ENCODE measurements around the gene BRI3. TPM values are rescaled to one million over a fixed set of nuclear protein-coding genes. Genes with fewer than 3 reads are reported as not detected.

The BRI3 gene
- total and polyA plus RNA-seq, 10 of the 15 experiments (the other 5 are each of a cell fraction or from before 2014, with no cell fraction given), result 4.5 to 56.3 (median 21.5) TPM

- peaks cover 3% of the 10 kb centered on the region for H3K4me1 ChIP-seq (ENCODE audit: control insufficient read depth, insufficient read depth, low read length)
- RAD21 ChIA-PET (ENCODE audit: unreplicated experiment), result no interaction called here
- 90% methylated on average over 11 of the region's 14 CpGs for WGBS (ENCODE audit: insufficient coverage, insufficient replicate concordance, low lambda C conversion rate, missing lambda C conversion rate)
- in situ Hi-C loops (cut with MboI), result no loop called here
- no peak overlapping the region for H2AFZ ChIP-seq (ENCODE audit: control insufficient read depth, low read depth, low read length)
- no peak overlapping the region for H3K27ac ChIP-seq (ENCODE audit: control insufficient read depth, insufficient read depth)
- no peak overlapping the region for H3K9ac ChIP-seq (ENCODE audit: control insufficient read depth, insufficient read depth, low read length)
- FAIRE-seq, result no peak
- peaks cover 2% of the 10 kb centered on the region; the same call in 1 of the 2 replicates for H3K79me2 ChIP-seq (ENCODE audit: control insufficient read depth, insufficient read depth, low read length)
- H3K9me3 ChIP-seq (replicated peaks; ENCODE audit: control insufficient read depth, insufficient read depth, low read length), result no peaks in the 10 kb centered on the region
- no TSS peak for BruUV-seq (replicated peaks)
- CTCF ChIA-PET, result interaction anchor here (2.8 kb wide), 1 partner anchor 114 kb away, joined by 10 read pairs; the partner anchor contains the start of gene BAIAP2L1
- peak; percentile 13; the same call in 2 of the 3 replicates for ATAC-seq
- TF ChIP-seq USF2 (IDR thresholded peaks at IDR 0.05; ENCODE audit: borderline replicate concordance, low read depth, low read length), result no peak
- peak; percentile 22; the same call in 1 of the 2 replicates for TF ChIP-seq POLR2A (IDR thresholded peaks at IDR 0.05; ENCODE audit: low read depth, low read length)
- no peak for TF ChIP-seq USF1 (IDR thresholded peaks at IDR 0.05; ENCODE audit: borderline replicate concordance, extremely low read length, insufficient read depth, low read depth, low read length)
- TF ChIP-seq JUND (IDR thresholded peaks at IDR 0.05; ENCODE audit: low read depth, low read length), result no peak
- no peak for TF ChIP-seq MXI1 (IDR thresholded peaks at IDR 0.05; ENCODE audit: low read depth, low read length)
- no peak for TF ChIP-seq ESRRA (IDR thresholded peaks at IDR 0.05; ENCODE audit: low read length)
- no peak for TF ChIP-seq TARDBP (IDR thresholded peaks at IDR 0.05; ENCODE audit: borderline replicate concordance)
- TF ChIP-seq BCL3 (IDR thresholded peaks at IDR 0.05; ENCODE audit: borderline replicate concordance, insufficient read depth, low read depth, low read length, poor library complexity, severe bottlenecking), result peak; percentile 48
- no peak for TF ChIP-seq SP1 (IDR thresholded peaks at IDR 0.05; ENCODE audit: low read depth, low read length)
- no peak for TF ChIP-seq EZH2 (IDR thresholded peaks at IDR 0.05; ENCODE audit: borderline replicate concordance, control insufficient read depth, low read depth, low read length)
- no peaks in the 10 kb centered on the region for H3K27me3 ChIP-seq (replicated peaks in 1 of 2; ENCODE audit: control insufficient read depth in 2 of 2, insufficient read depth in 2 of 2, low read length in 1 of 2)
- intact Hi-C loops (cut with micrococcal nuclease; ENCODE audit: unreplicated experiment), result no loop called here
- peaks cover 3 to 7% of the 10 kb centered on the region in 2 experiments for H3K36me3 ChIP-seq (ENCODE audit: control insufficient read depth in 2 of 2, insufficient read depth in 2 of 2, low read length in 1 of 2)
- H3K4me2 ChIP-seq (ENCODE audit: control insufficient read depth, insufficient read depth), result no peak overlapping the region
- POLR2A ChIA-PET, result no interaction called here
- H4K20me1 ChIP-seq (ENCODE audit: control insufficient read depth, insufficient read depth), result no peaks in the 10 kb centered on the region
- SMC1A ChIA-PET (ENCODE audit: uncharacterized antibody, unreplicated experiment), result interaction anchor here (1.1 kb wide), 1 partner anchor 121 kb away, joined by 3 read pairs; no protein-coding TSS in a partner anchor
- no peak for DNase-seq (ENCODE audit: low read depth, low spot score)
- H3K4me3 ChIP-seq, result no peak overlapping the region
Measured at GRCh38 chr7:98287486-98287959, 6.0 kb downstream of the BRI3 start.

Measured in GM12878 (cell line).